ENCODE data around the gene C1QTNF1. TPM values are rescaled to one million over a fixed set of nuclear protein-coding genes. Genes with fewer than 3 reads are reported as not detected.

The C1QTNF1 gene
- total RNA-seq, 3 donors from 2014 or later (not counting 1 experiment from before 2014, with no cell fraction given), result 0.20 to 0.28 TPM; not detected in 1

GRCh38 chr17:78990349-78991016 is 33.5 kb upstream of the C1QTNF1 start:
- peaks cover 25 to 32% of the 10 kb centered on the region in 2 donors for H3K4me1 Mint-ChIP-seq
- H3K4me3 Mint-ChIP-seq, result no peak overlapping the region
- intact Hi-C loops (cut with micrococcal nuclease), result no loop called here
- H3K27ac Mint-ChIP-seq, result no peak overlapping the region
- Histone ChIP-seq H3K27ac (ENCODE audit: low read length) (no peak overlapping the region), H3K4me3 (ENCODE audit: low read length) (no peak overlapping the region), H3K9me3 (ENCODE audit: control insufficient read depth, insufficient read depth, low read length) (no peaks in the 10 kb centered on the region), H3K27me3 (ENCODE audit: control insufficient read depth, insufficient read depth, low read length) (no peaks in the 10 kb centered on the region), H3K4me1 (ENCODE audit: control insufficient read depth, insufficient read depth, low read length) (peaks cover 14% of the 10 kb centered on the region), H3K36me3 (ENCODE audit: control insufficient read depth, insufficient read depth, low read length) (peaks cover 28% of the 10 kb centered on the region)
- no peaks in the 10 kb centered on the region for H3K27me3 Mint-ChIP-seq (ENCODE audit: low read depth in 2 of 2)
- H3K36me3 Mint-ChIP-seq, result no peaks in the 10 kb centered on the region
- no peak for ATAC-seq
- no peaks in the 10 kb centered on the region for H3K9me3 Mint-ChIP-seq
- 98% methylated on average over 29 of the region's 29 CpGs for WGBS (ENCODE audit: insufficient coverage)
- DNase-seq, result no peak
- TF ChIP-seq CTCF (IDR thresholded peaks at IDR 0.05), result no peak

GRCh38 chr17:78991017-78991738 is 32.8 kb upstream of the C1QTNF1 start:
- no peaks in the 10 kb centered on the region for H3K36me3 Mint-ChIP-seq
- no peak overlapping the region for H3K4me3 Mint-ChIP-seq
- intact Hi-C loops (cut with micrococcal nuclease), result no loop called here
- DNase-seq, result no peak
- H3K27ac Mint-ChIP-seq, result no peak overlapping the region
- Histone ChIP-seq H3K36me3 (ENCODE audit: control insufficient read depth, insufficient read depth, low read length) (peaks cover 34% of the 10 kb centered on the region), H3K27me3 (ENCODE audit: control insufficient read depth, insufficient read depth, low read length) (no peaks in the 10 kb centered on the region), H3K9me3 (ENCODE audit: control insufficient read depth, insufficient read depth, low read length) (no peaks in the 10 kb centered on the region), H3K27ac (ENCODE audit: low read length) (no peak overlapping the region), H3K4me1 (ENCODE audit: control insufficient read depth, insufficient read depth, low read length) (peaks cover 9% of the 10 kb centered on the region), H3K4me3 (ENCODE audit: low read length) (no peak overlapping the region)
- H3K4me1 Mint-ChIP-seq, result peaks cover 20 to 31% of the 10 kb centered on the region in 2 donors
- no peaks in the 10 kb centered on the region for H3K9me3 Mint-ChIP-seq
- no peak for TF ChIP-seq CTCF (IDR thresholded peaks at IDR 0.05)
- no peak for ATAC-seq
- WGBS (ENCODE audit: insufficient coverage), result 97% methylated on average over 33 of the region's 33 CpGs
- H3K27me3 Mint-ChIP-seq (ENCODE audit: low read depth in 2 of 2), result no peaks in the 10 kb centered on the region

GRCh38 chr17:78991906-78992532 is 31.9 kb upstream of the C1QTNF1 start:
- WGBS (ENCODE audit: insufficient coverage), result 97% methylated on average over 21 of the region's 22 CpGs
- ATAC-seq, result no peak
- Mint-ChIP-seq H3K4me1 (peaks cover 12 to 23% of the 10 kb centered on the region in 2 donors), H3K27me3 (ENCODE audit: low read depth in 2 of 2) (no peaks in the 10 kb centered on the region), H3K9me3 (no peaks in the 10 kb centered on the region), H3K4me3 (no peak overlapping the region), H3K27ac (no peak overlapping the region), H3K36me3 (no peaks in the 10 kb centered on the region)
- H3K4me1 ChIP-seq (ENCODE audit: control insufficient read depth, insufficient read depth, low read length), result peaks cover 10% of the 10 kb centered on the region
- H3K36me3 ChIP-seq (ENCODE audit: control insufficient read depth, insufficient read depth, low read length), result peaks cover 42% of the 10 kb centered on the region
- no peaks in the 10 kb centered on the region for H3K9me3 ChIP-seq (ENCODE audit: control insufficient read depth, insufficient read depth, low read length)
- H3K27me3 ChIP-seq (ENCODE audit: control insufficient read depth, insufficient read depth, low read length), result no peaks in the 10 kb centered on the region
- no peak overlapping the region for H3K4me3 ChIP-seq (ENCODE audit: low read length)
- no peak for DNase-seq
- intact Hi-C loops (cut with micrococcal nuclease), result no loop called here
- no peak overlapping the region for H3K27ac ChIP-seq (ENCODE audit: low read length)
- TF ChIP-seq CTCF (IDR thresholded peaks at IDR 0.05), result no peak
